ENCODE results near the gene PHF19.

DNA sequence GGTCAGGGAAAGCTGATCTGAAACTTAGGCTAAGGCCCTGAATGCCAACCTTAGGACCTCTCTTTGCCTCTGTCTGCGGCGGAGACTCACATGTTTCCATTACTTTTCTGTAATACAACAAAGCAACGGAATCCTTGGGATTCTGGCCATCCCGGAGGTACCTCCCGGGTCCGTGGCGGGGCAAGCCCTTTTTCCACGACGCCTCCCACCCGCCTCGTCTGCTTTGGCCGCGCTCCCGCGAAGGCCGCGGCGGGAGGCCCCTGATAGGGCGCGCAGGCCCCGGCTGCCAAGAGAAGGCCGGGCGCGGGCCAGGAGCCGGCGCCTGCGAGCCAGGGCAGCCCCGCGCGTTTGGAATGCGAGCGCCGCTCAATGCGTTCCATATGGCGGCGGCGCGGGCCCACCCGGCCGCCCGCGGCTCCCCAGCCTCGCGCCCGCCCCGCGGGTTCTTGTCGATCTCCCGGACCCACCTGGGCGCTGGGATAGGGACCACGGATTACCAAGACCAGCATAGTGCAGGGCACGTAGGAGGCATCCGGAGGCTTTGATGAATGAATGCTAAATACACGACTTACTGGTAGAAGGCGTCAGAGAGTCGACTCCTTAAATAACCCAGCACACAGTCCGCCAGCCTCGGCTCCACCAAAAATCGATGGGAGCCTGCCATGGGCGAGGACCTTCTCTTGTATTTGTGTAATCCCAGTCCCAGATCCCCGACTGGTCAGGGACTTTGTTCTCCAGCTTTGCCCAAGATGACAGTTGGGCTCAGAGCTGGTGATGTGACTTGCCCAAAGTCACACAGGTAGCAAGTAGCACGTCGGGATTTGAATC is 17.5 kb upstream of the PHF19 start:
- TF ChIP-seq POLR2A (IDR thresholded peaks at IDR 0.05; ENCODE audit: low read length), result no peak
- no peak for TF ChIP-seq GATA1 (IDR thresholded peaks at IDR 0.05; ENCODE audit: low read depth, low read length)
